ENCODE results near the gene QSOX1.
"Not testable (repeated sequence)": the region's sequence is repeated elsewhere in the genome, so short reads cannot be mapped to it uniquely, and the experiment has no call there.

The QSOX1 gene, protein sequence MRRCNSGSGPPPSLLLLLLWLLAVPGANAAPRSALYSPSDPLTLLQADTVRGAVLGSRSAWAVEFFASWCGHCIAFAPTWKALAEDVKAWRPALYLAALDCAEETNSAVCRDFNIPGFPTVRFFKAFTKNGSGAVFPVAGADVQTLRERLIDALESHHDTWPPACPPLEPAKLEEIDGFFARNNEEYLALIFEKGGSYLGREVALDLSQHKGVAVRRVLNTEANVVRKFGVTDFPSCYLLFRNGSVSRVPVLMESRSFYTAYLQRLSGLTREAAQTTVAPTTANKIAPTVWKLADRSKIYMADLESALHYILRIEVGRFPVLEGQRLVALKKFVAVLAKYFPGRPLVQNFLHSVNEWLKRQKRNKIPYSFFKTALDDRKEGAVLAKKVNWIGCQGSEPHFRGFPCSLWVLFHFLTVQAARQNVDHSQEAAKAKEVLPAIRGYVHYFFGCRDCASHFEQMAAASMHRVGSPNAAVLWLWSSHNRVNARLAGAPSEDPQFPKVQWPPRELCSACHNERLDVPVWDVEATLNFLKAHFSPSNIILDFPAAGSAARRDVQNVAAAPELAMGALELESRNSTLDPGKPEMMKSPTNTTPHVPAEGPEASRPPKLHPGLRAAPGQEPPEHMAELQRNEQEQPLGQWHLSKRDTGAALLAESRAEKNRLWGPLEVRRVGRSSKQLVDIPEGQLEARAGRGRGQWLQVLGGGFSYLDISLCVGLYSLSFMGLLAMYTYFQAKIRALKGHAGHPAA

DNA sequence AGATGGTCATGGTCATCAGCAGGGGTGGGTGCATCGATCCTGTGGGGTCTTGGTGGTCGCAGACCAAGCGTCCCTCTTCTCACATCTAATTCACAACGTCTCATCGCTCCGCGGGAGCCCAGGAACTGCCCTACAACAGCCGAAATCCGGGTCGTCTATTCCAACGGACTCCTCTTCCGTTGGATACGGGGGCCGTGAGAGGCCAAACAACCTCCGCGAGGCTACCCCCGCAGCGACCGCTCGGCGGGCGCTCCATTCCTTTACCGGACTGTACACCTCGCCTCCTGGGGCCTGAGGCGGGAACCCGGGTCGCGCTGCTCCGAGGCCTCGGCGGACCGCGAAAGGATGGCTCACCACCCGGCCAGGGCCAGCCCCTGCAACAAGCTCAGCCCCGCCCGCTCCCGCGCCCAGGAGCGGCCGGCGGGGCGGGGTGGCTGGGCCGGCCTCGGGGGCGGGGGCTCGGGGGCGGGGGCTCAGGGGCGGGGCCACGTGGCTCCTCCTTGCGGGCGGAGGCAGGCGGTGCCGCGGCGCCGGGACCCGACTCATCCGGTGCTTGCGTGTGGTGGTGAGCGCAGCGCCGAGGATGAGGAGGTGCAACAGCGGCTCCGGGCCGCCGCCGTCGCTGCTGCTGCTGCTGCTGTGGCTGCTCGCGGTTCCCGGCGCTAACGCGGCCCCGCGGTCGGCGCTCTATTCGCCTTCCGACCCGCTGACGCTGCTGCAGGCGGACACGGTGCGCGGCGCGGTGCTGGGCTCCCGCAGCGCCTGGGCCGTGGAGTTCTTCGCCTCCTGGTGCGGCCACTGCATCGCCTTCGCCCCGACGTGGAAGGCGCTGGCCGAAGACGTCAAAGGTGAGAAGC, at the start of gene QSOX1:
QSOX1 (plus strand) TSS at position 545 of the 857 bp plus-strand sequence; CDS start at position 584, 39 bp downstream.
- DNase-seq (ENCODE audit: low spot score), result peak; percentile 98

DNA sequence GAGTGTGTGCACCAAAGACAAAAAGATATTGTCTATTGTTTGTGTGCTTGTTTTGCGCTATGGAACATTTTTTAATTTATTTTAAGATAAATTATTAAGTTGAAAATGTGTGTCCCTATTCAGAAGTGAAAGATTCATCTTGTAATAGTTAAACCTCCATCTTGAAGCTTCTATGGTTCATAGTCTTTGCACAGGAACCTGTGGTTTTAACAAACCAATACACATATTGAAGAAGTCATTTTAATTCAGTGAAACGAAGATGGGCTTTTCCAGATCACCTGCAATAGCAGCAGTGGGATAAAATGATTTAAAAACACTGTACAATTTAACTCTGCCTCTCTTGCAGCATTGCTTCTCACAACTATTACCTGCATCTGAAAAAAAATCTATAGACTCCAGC, 42.6 kb upstream of the QSOX1 start:
- DNase-seq (ENCODE audit: low spot score), result no peak

DNA sequence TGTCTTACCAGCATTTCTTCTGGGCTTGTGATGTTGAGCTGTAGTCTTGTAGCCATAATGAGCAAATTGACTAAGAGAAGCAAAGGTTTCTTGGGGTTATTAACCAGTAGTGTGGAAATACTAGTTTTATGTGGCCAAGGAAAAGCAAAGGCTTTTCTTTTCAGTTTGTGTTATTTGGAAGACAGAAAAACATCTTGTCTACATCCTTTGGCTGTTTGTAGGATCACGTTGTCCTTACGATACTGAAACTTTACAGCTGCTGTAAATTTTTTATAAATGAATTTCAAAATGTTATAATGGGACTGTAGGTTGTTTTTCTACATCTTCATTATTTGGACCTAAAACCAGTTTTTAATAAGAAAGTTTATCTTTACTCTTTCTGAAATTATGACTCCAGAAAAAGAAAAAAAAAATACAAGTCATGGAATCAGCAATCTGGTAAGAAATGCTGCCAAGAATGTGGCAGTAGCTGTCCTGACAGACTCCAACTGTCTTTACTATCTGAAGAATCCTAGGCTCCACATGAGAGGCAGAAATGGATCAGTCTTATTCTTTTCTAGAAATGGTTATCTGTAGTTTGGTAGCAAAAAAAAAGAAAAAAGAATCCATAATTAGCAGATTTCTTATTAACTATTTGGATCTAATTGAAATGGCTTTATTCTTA, 41.6 kb upstream of the QSOX1 start:
- DNase-seq (ENCODE audit: low spot score), result no peak

DNA sequence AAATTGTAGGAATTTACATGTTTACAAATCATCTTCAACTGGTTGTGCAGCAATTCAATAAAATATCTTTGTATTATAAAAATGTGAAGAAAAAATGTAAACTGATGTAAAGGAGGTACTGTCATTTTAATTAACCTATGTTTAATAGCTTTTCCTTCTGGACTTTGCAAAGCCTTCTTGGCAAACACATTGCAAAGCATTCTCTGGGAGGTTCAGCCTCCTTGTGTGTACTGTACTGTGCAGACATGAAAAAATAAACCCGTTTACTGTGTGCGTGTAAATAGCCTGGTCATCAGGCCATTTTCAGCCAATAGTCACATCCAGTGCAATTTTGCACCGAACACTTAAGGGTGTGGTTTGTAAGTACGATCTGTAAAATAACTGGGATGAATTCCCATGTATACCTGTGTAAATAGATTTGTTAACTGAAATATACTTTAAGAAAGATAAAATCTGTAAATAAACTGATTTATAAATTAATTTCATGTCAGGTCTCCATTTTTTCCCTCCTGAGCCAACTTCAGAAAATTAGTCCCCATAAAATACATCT, 40.2 kb upstream of the QSOX1 start:
- no peak for DNase-seq (ENCODE audit: low spot score)

DNA sequence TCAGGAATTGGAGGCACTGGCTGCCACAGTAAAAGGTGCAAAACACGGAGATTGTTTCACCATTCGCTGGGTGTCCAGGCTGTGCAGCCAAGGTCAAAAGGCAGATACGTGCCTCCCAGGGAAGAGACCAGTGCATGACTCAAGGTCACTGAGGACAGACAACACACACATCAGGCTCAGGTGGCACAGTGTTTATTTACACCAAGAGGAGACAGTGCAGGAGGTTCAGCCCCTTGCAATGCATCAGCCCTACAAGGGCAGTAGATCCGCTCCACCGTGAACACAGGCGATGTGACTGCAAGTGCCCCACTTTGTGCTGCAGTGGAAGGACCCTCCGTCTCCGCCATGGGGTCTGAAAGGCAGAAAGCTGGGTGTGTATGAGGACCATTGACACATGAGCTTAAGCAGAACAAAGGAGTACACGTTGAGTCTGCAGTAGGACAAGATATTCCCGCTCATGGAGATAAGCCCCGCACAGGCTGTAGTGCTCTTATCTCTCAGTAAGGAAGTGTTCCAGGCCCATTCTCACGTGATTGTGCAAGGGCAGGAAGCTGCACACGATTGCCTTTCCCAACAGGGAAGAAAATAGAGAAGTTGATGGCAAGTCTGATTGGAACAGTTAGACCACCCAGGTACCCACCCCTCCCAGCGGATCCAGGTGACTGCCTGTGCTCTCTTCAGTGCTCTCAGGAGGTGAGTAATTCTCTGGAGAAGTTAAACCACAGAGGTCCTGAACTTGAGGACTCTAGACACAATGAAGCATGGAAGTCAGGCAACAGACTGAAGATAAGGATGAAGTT, 37.5 kb upstream of the QSOX1 start:
- DNase-seq (ENCODE audit: low spot score), result no peak

DNA sequence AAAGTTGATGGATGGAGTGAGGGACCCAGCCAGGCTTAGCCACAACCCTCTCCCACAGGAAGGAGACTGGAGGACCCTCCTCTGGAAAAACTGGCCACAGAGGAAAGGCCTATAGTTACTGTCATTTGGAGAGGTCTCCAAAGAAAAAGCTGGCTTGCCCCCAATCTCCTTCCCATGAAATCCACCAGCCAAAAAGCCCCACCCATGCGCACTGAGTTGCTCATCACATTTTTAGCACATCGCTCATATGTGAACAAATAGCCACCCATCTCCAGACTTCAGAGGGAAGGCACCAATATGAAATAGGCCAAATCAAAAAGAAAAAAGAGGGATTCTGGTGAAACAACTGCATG, 36.9 kb upstream of the QSOX1 start:
- DNase-seq (ENCODE audit: low spot score), result peak; percentile 67

DNA sequence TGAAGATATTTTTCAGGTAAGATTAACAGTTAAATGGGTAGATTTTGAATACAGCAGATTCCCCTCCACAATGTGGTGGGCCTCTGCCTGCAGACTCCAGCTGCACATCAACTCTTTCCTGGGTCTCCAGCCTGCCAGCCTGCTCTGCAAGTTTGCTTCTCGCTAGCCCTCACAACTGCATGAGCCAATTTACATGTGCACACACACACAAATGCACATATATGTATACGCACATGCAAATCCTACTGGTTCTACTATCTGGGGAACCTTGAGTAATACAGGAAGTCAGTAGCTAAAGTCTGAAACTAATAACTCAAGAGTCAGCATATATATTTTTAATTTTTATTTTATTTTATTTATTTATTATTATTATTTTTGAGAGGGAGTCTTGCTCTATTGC, 34.8 kb upstream of the QSOX1 start:
- no peak for DNase-seq (ENCODE audit: low spot score)

DNA sequence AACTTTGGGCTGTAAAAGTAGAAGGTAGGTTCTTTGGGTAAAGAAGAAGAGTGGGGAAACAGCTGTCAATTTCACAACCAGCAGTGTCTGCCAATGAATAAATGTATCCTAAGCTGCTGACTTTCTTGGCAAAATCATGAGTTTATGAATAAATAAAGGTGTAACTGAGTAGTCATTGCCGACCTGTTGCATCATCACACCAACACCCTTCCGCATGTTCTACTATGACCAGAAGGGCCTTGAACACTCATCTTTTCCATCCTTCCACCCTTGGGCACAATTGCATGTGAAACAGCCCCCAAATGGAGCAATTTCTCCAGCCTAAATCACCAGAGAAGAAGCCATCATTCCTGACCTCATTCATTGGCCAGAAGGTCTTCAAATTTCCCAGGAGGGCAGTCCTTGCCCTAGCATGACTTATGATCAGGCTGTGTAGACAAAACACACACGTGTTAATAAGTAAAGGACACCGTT, 31.2 kb upstream of the QSOX1 start:
- no peak for DNase-seq (ENCODE audit: low spot score)

DNA sequence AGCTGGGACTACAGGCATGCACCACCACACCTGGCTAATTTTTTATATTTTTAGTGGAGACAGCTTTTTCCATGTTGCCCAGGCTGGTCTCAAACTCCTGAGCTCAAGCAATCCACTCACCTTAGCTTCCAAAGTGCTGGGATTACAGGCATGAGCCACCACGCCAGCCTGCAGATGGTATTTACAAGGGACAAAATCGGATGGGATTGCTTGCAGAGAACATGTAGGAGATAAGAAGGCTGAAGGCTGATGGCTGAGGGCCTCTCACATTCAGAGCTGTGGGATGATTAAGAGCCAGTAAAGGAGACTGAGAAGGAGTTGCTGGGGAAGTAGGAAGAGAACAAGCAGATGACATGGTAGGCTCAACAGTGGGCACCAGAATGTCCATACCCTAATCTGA, 24.0 kb upstream of the QSOX1 start:
- DNase-seq (ENCODE audit: low spot score), result no peak

DNA sequence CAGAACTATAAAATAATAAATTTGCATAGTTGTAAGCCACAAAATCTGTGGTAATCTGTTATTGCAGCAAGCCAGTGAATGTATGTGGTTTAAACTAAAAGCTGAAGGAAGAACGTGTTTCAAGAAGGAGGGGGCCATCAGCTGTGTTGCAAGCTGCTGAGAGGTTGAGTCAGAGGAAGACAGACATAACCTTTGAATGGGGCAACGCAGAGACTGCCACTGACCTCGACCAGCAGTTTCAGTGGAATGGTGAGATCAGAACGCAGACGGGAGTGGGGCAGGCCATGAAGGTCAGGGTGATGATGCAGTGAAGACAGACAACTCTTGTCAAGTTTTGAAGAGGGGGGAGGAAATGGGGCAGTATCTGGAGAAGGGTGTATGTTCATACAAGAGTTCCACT, 23.2 kb upstream of the QSOX1 start:
- peak; percentile 75 for DNase-seq (ENCODE audit: low spot score)

DNA sequence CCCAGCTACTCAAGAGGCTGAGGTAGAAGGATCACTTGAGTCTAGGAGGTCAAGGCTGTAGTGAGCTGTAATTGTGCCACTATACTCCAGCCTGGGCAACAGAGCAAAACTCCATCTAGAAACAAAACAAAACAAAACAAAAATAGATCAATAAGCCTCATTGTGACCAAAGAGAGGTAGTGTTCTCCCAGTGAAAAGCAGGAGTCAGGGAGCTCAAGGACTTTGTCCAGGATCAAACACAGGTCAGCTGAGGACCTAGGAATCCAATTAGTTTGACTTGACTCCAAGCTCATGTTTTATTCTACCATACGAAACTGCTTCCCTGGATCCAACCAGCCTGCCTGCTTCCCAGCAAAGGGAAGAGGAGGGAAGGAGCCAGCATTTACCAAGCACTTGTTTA, 21.5 kb upstream of the QSOX1 start:
- no peak for DNase-seq (ENCODE audit: low spot score)

DNA sequence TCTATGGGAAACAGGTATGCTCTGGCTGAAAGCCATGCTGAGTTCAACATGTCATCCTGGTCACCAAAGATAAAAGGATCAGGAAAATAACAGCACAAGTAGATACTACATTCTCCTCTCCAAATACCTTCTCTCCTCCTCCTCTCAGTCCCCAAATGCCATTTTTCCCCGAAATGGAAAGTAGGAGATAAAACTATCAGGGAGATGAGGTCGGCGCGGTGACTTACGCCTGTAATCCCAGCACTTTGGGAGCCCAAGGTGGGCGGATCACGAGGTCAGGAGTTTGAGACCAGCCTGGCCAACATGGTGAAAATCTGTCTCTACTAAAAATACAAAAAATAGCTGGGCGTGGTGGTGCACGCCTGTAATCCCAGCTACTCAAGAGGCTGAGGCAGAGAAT, 21.0 kb upstream of the QSOX1 start:
- DNase-seq (ENCODE audit: low spot score), result not testable (repeated sequence)

DNA sequence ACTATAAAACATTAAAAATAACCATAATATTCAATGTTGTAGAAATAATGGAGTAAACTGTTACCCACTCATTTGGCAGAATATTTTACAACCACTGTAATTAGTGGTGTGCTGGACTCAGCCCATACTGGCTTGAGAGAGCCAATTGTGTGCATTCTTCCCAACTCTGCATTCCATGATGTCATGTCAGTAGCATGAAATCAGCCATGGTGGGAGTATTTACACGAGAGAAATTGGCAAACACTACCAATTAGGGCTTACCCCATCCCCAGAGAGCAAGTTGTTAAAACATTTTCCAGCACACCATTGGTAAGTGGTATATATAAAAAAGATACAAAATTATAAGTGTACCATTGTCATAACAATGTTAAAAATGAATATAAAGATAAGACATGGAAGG, 19.1 kb upstream of the QSOX1 start:
- DNase-seq (ENCODE audit: low spot score), result no peak

DNA sequence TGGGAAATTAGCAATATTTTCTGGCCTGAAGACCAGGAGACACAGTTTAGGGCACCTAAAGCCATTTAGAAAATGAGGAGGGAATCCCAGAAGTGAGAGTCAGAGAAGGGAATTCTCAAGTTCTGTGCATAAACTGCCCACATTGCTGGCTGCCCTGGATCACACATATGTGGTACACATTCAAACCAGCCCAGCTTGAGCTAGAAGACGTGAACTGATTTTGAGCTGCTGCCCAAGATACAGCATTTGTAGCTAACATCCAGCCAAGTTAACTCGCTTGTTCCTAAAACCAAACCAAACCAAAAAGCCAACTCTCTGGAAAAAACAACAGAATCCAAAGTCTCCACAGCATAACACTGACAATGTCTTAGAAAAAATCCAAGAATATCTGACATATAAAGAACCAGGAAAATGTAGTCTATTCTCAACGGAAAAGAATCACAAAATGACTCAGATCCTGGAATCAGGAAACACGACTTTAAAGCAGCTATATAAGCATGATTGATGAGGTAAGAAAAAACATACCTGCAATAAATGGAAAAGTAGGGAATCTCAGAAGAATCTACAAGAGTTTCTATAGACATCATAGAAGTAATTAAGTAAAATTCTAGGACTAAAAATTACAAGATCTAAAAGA, 18.2 kb upstream of the QSOX1 start:
- DNase-seq (ENCODE audit: low spot score), result no peak

DNA sequence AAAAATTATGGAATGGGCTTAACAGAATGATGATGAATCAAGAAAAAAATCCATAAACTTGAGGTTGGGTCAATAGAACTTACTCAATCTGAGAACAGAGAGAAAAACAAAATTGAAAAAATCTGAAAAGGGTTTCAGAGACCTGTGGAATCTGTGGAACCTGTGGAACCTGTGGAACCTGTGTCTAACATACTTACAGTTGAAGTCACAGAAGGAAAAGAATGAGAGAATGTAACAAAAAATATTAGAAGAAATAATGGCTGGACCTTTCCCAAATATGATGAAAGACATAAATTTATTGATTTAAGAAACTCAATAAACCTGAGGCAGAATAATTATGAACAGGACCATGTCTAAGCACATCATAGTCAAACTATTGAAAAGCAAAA, 17.7 kb upstream of the QSOX1 start:
- no peak for DNase-seq (ENCODE audit: low spot score)

DNA sequence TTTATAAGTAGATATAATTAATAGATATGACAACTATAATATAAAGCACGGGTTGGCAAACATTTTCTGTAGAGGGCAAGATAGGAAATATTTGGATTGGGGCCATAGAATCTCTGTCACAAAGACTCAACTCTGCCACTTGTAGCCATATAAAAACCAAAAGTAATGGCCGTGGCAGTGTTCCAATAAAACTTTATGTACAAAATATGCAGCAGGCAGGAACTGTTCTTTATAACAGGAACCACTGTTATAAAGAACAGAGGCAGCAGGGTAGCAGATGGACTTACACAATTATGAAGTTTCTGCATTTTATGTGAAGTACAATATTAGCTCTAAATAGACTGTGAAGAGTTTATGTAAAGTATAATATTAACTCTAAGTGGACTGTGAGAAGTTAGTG, 16.9 kb upstream of the QSOX1 start:
- DNase-seq (ENCODE audit: low spot score), result no peak

DNA sequence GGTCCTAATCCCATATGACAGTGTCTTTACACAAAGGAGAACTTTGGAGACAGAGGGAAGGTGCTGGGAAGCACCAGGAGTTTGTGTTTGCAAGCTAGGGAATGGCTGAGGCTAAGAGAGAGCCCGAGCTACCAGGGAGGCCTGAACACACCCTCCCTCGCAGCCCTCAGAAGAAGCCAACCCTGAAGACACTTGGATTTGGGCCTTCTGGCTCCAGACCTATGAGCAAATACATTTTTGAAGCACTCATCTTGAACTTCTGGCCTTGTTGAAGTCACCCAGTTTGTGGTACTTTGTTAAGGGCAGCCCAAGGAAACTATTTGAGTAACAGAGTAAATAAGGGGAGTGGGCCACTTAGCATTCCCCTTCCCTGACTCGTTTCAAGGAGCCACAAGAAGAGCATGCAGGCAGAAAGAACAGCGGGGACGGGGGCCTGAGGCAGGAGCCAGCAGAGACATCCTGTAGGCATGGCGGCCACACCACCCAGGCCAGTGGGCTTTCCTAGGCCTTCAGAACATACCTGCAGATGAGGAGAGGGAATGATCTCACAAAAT, 13.2 kb upstream of the QSOX1 start:
- no peak for DNase-seq (ENCODE audit: low spot score)

DNA sequence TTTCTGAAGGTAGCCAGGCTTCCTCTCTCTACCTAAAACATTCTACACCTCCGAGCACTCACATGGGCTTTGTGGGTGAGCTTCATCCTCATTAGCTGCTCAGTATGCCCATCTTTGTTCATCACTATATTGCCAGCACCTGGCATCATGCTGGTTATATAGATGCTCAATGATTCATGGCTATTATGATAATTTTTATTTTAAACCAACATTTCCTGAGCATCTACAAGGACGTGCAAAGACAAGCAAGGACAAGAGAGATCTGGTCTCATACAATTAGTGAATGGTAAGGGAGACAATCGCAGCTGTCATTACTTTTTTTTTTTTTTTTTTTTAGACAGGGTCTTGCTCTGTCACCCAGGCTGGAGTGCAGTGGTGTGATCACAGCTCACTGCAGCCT, 11.3 kb upstream of the QSOX1 start:
- no peak for DNase-seq (ENCODE audit: low spot score)

DNA sequence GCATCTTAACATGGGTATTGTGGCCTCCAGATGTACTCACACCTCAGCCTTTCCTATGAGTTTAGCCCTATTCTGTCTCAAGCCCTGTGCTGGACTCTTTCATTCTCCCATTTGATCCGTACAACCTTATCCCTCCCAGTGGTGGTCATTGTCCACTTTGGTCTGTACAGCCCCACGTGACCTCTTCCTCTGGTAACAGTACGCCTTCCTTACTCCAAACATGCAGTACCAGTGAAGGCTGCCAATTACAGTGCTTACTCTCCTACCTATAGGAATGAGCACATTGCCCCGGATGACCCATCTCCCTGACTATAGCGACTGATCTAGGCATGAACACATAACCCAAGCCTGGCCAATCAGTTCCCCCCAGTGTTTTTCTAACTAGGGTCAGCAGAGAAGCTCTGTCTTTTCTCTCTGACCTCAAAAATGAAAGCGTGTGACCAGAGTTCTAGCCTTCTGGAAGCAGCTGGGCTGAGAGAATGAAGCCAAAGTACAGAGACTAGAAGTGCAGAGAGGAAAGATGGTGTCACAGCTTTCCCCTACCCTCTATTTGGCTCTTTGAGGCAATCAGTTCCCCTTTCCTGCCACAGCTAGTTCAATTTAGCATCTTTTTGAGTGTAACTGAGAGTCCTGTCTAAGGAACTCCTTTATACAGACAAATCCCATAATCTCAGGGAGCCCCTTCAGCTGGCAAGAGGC, 9.9 kb upstream of the QSOX1 start:
- DNase-seq (ENCODE audit: low spot score), result no peak

All from AG08396 (cell line).